Measurements from ENCODE around the gene RAP1GAP2. TPM values are rescaled to one million over a fixed set of nuclear protein-coding genes. Genes with fewer than 3 reads are reported as not detected.

Gene RAP1GAP2
- total and polyA plus RNA-seq, 2 of the 8 experiments (the other 6 are each of a cell fraction or from before 2014, with no cell fraction given) = 24.0 to 63.8 TPM

DNA sequence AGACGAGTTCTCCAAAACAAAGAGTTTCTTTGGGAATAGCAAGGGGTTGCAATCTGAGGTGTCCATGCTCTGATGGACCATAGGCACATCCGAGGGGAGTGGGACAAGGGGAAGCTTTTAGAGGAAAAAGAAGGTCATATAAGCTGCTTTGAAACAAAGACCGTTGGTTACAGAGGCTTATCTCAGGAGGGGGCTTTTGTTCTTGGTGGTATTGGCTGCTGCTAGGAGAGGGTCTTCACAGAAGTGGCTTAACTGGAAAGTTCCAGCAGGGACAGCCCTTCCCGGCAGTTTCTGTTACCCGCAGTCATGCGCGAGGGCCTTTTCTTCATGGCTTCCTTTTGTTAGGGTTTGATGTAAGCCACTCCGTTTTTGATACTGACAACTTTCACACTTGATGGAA lies 76.0 kb downstream of the RAP1GAP2 start (continued):
- TF ChIP-seq, protein P1, sequence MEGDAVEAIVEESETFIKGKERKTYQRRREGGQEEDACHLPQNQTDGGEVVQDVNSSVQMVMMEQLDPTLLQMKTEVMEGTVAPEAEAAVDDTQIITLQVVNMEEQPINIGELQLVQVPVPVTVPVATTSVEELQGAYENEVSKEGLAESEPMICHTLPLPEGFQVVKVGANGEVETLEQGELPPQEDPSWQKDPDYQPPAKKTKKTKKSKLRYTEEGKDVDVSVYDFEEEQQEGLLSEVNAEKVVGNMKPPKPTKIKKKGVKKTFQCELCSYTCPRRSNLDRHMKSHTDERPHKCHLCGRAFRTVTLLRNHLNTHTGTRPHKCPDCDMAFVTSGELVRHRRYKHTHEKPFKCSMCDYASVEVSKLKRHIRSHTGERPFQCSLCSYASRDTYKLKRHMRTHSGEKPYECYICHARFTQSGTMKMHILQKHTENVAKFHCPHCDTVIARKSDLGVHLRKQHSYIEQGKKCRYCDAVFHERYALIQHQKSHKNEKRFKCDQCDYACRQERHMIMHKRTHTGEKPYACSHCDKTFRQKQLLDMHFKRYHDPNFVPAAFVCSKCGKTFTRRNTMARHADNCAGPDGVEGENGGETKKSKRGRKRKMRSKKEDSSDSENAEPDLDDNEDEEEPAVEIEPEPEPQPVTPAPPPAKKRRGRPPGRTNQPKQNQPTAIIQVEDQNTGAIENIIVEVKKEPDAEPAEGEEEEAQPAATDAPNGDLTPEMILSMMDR (IDR thresholded peaks at IDR 0.05; ENCODE audit: control extremely low read depth in 1 of 3, insufficient read depth in 1 of 3, low read depth in 1 of 3, low read length in 3 of 3) = no peak
- TF ChIP-seq CBX5 (IDR thresholded peaks at IDR 0.05; ENCODE audit: low read depth, low read length) = no peak
- TF ChIP-seq BACH1 (IDR thresholded peaks at IDR 0.05; ENCODE audit: low read length) = no peak
- TF ChIP-seq KDM1A (IDR thresholded peaks at IDR 0.05; ENCODE audit: borderline replicate concordance, low read length) = peak; percentile 12; the same call in 1 of the 2 replicates
- TF ChIP-seq CHD2 (IDR thresholded peaks at IDR 0.05; ENCODE audit: low read length) = no peak
- TF ChIP-seq GABPA (IDR thresholded peaks at IDR 0.05; ENCODE audit: borderline replicate concordance, insufficient read depth, low read length) = no peak
- no peak for TF ChIP-seq FOSL1 (IDR thresholded peaks at IDR 0.05; ENCODE audit: insufficient read depth, low read depth, low read length)
- TF ChIP-seq TBP (IDR thresholded peaks at IDR 0.05; ENCODE audit: low read depth, low read length) = no peak
- peak; percentile 80 for TF ChIP-seq SP1 (IDR thresholded peaks at IDR 0.05; ENCODE audit: low read depth, low read length)
- TF ChIP-seq CHD1 (IDR thresholded peaks at IDR 0.05; ENCODE audit: low read depth, low read length) = no peak
- TF ChIP-seq EP300 (IDR thresholded peaks at IDR 0.05; ENCODE audit: borderline replicate concordance in 1 of 2, low read depth in 2 of 2, low read length in 2 of 2) = peak in 1 of 2 experiments; percentile 41; a peak in 1 of 3 replicates
- no peak for TF ChIP-seq RFX5 (IDR thresholded peaks at IDR 0.05; ENCODE audit: borderline replicate concordance, low read depth, low read length)
- no peak for TF ChIP-seq TEAD4 (IDR thresholded peaks at IDR 0.05; ENCODE audit: low read depth, low read length)
- no peak for TF ChIP-seq NANOG (IDR thresholded peaks at IDR 0.05; ENCODE audit: insufficient read depth, low read depth, low read length, poor library complexity, severe bottlenecking)
- TF ChIP-seq SP4 (IDR thresholded peaks at IDR 0.05; ENCODE audit: low read length) = no peak
- no peak for TF ChIP-seq SIRT6 (IDR thresholded peaks at IDR 0.05; ENCODE audit: low read length)
